ENCODE results near the gene CYP8B1. TPM values are rescaled to one million over a fixed set of nuclear protein-coding genes. Genes with fewer than 3 reads are reported as not detected.

The CYP8B1 gene
- total RNA-seq, 1 donor from 2014 or later: not detected

DNA sequence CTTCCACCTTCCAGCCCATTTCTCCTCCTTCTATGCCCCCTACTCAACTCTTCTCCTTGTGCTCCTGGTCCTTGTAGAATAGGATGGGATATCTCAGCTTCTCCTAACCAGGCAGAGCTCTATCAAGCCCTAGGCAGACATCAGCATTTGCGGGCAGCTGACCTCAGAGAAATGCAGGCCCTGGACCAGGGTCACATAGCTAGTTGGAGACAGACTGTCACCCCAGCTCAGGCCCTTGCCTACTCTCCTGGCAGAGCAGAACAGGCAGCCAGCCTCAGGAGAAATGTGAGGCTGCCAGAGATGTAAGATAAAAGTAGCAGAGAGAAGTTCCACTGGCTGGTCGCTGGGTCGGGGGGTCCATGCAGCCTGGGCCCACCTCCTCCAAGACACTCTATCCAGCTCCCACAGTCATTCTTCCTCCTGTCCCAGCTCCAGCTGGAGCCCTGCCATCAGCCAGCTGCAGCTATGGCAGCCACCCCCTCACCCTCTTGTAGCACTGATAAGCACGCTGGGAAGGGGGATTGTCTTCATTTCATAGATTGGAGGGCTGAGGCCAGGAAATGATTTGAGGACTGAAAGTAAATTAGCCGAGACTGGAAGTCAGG lies 4.0 kb downstream of the CYP8B1 start:
- DNase-seq: no peak
- TF ChIP-seq, protein P1, sequence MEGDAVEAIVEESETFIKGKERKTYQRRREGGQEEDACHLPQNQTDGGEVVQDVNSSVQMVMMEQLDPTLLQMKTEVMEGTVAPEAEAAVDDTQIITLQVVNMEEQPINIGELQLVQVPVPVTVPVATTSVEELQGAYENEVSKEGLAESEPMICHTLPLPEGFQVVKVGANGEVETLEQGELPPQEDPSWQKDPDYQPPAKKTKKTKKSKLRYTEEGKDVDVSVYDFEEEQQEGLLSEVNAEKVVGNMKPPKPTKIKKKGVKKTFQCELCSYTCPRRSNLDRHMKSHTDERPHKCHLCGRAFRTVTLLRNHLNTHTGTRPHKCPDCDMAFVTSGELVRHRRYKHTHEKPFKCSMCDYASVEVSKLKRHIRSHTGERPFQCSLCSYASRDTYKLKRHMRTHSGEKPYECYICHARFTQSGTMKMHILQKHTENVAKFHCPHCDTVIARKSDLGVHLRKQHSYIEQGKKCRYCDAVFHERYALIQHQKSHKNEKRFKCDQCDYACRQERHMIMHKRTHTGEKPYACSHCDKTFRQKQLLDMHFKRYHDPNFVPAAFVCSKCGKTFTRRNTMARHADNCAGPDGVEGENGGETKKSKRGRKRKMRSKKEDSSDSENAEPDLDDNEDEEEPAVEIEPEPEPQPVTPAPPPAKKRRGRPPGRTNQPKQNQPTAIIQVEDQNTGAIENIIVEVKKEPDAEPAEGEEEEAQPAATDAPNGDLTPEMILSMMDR (IDR thresholded peaks at IDR 0.05; ENCODE audit: borderline replicate concordance): no peak
- intact Hi-C loops (cut with micrococcal nuclease): no loop called here
- peak overlapping the region; percentile 33 for H3K27ac ChIP-seq (replicated peaks)
- no peaks in the 10 kb centered on the region for H3K27me3 ChIP-seq (ENCODE audit: low read depth)
- no peaks in the 10 kb centered on the region for H3K9me3 ChIP-seq (replicated peaks)
- no peak overlapping the region for H3K4me3 ChIP-seq
- H3K36me3 ChIP-seq: no peaks in the 10 kb centered on the region
- H3K4me1 ChIP-seq: peaks cover 18% of the 10 kb centered on the region

DNA sequence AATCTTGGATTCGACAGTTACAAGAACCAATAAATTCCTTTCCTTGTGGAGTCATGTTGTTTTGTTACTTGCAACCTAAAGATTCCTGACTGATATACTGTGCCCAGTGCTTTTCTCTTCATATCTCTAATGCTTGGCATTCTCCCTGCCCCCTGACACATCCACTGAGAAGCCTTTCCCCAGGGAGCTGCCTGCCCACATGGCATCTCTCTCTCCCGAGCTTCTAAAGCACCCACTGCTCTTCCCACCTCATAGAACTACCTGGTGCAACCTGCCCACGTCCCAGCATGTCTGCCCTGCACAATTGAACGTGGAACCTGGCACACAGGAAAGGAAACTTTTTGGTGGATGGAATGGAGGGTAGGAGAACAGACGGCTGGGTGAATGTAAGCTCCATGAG lies 6.8 kb downstream of the CYP8B1 start:
- peaks cover 18% of the 10 kb centered on the region for H3K4me1 ChIP-seq
- H3K4me3 ChIP-seq: no peak overlapping the region
- H3K27ac ChIP-seq (replicated peaks): no peak overlapping the region
- no peaks in the 10 kb centered on the region for H3K9me3 ChIP-seq (replicated peaks)
- no peaks in the 10 kb centered on the region for H3K27me3 ChIP-seq (ENCODE audit: low read depth)
- no peaks in the 10 kb centered on the region for H3K36me3 ChIP-seq
- intact Hi-C loops (cut with micrococcal nuclease): no loop called here
- TF ChIP-seq, protein P1 (IDR thresholded peaks at IDR 0.05; ENCODE audit: borderline replicate concordance): no peak
- DNase-seq: no peak

DNA sequence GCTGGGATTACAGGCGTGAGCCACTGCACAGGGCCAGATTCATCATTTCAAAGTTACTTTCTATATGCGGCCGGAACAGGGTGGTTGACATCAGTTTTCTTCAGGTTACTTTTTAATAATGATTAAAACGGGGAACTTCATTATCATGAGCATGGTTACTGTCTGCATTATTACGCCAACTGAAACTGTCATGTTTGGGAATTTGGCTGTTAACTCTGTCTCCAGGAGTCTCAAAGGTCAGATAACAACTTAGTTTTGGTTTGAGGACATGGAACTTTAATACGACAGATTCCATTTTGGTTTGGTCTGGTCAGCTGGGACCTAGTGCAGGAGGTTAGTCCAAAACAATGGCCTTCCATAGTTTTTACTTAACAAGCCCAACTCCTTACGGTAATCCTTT lies 8.5 kb downstream of the CYP8B1 start:
- no peaks in the 10 kb centered on the region for H3K36me3 ChIP-seq
- H3K4me1 ChIP-seq: peaks cover 13% of the 10 kb centered on the region
- intact Hi-C loops (cut with micrococcal nuclease): no loop called here
- no peaks in the 10 kb centered on the region for H3K27me3 ChIP-seq (ENCODE audit: low read depth)
- no peak for DNase-seq
- TF ChIP-seq, protein P1 (IDR thresholded peaks at IDR 0.05; ENCODE audit: borderline replicate concordance): no peak
- no peak overlapping the region for H3K4me3 ChIP-seq
- no peak overlapping the region for H3K27ac ChIP-seq (replicated peaks)
- H3K9me3 ChIP-seq (replicated peaks): no peaks in the 10 kb centered on the region

DNA sequence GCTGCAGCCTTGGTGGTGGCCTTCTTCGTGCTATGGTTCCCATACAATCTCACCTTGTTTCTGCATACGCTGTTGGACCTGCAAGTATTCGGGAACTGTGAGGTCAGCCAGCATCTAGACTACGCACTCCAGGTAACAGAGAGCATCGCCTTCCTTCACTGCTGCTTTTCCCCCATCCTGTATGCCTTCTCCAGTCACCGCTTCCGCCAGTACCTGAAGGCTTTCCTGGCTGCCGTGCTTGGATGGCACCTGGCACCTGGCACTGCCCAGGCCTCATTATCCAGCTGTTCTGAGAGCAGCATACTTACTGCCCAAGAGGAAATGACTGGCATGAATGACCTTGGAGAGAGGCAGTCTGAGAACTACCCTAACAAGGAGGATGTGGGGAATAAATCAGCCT lies 10.4 kb downstream of the CYP8B1 start:
- Histone ChIP-seq H3K4me1 (no peaks in the 10 kb centered on the region), H3K36me3 (no peaks in the 10 kb centered on the region), H3K4me3 (no peak overlapping the region), H3K27me3 (ENCODE audit: low read depth) (no peaks in the 10 kb centered on the region), H3K9me3 (replicated peaks) (no peaks in the 10 kb centered on the region), H3K27ac (replicated peaks) (no peak overlapping the region)
- DNase-seq: no peak
- TF ChIP-seq, protein P1 (IDR thresholded peaks at IDR 0.05; ENCODE audit: borderline replicate concordance): no peak
- intact Hi-C loops (cut with micrococcal nuclease): no loop called here

DNA sequence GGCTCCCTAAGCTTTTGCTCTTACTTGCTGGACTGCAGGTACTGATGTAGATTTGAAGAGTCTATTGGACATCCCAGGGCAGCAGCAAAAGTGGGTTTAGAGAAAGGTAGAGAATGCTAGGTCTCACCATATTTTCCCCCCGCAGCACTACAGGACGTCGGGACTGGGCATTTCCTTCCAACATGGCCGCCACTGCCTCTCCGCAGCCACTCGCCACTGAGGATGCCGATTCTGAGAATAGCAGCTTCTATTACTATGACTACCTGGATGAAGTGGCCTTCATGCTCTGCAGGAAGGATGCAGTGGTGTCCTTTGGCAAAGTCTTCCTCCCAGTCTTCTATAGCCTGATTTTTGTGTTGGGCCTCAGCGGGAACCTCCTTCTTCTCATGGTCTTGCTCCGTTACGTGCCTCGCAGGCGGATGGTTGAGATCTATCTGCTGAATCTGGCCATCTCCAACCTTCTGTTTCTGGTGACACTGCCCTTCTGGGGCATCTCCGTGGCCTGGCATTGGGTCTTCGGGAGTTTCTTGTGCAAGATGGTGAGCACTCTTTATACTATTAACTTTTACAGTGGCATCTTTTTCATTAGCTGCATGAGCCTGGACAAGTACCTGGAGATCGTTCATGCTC lies 11.2 kb downstream of the CYP8B1 start:
- Histone ChIP-seq H3K4me3 (no peak overlapping the region), H3K4me1 (no peaks in the 10 kb centered on the region), H3K27ac (replicated peaks) (no peak overlapping the region), H3K27me3 (ENCODE audit: low read depth) (no peaks in the 10 kb centered on the region), H3K36me3 (no peaks in the 10 kb centered on the region), H3K9me3 (replicated peaks) (no peaks in the 10 kb centered on the region)
- TF ChIP-seq, protein P1 (IDR thresholded peaks at IDR 0.05; ENCODE audit: borderline replicate concordance): no peak
- intact Hi-C loops (cut with micrococcal nuclease): no loop called here
- DNase-seq: no peak

Data from left ventricle myocardium inferior (tissue), 1 donor.